OCI-LY7 (cell line): ENCODE results near the gene SRL.

ENCODE experiments used
- CTCF ChIP-seq: fragments of 200-600 bp; sonication (generic); conservative IDR thresholded peaks from 2 replicates; pipeline ENCODE4 v1.5.1; 2014; ENCODE audit warnings: mild to moderate bottlenecking, antibody characterized with exemption, low read length, moderate library complexity, mixed read lengths
- EZH2phosphoT487 ChIP-seq: fragments of 200-600 bp; sonication (generic); IDR thresholded peaks from 2 replicates; pipeline ENCODE4 v1.6.1; 2018; ENCODE audit warnings: low read depth, borderline replicate concordance, mild to moderate bottlenecking, mixed run types, antibody characterized with exemption, low read length, moderate library complexity, mixed read lengths

GRCh38 chr16:4218202-4218601 is 23.7 kb downstream of the SRL start:
- TF ChIP-seq CTCF (no peak), EZH2phosphoT487 (no peak)
